GM19468 (cell line): ENCODE data around the gene DNAH11.
"Not testable (repeated sequence)": the region's sequence is repeated elsewhere in the genome, so short reads cannot be mapped to it uniquely, and the experiment has no call there.

Source experiments
- ATAC-seq: cut with Tn5 transposase; IDR thresholded peaks from one replicate; pipeline ENCODE4 v1.9.1; 2021; ENCODE audit warnings: mild to moderate bottlenecking, moderate library complexity, moderate number of reproducible peaks; ENCODE audit not compliant: unreplicated experiment; ENCODE audit errors: extremely low read depth

Gene DNAH11

DNA sequence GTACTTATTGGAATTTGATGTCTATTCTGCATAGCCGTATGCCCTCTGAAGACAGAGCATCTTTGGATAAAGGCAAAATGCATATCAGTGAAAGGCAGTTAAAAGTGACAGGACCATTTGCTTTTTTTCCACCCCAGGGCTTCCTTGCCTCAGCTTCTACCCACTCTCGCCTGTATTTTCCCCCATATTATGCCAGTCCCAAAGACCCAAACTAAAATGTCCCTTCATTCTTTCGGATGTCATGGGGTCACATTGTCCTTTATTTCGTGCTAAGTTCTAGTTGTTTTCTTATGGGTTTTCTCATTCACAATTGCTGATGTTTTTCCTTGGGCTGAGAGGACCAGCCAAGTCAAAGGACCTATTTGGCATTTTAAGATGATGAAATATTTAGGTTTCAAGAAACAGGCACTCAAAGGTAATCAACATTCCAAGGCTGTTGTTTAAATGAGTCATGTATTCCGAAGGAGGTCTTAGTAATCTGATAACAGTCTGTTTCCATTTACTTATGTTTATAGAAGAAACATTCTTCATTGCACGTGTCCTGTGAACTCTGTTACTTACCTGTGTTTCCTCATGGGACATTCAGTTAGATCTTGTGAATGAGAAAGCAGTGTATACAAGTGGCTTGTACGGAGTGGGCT lies 74.1 kb downstream of the DNAH11 start:
- ATAC-seq = no peak

DNA sequence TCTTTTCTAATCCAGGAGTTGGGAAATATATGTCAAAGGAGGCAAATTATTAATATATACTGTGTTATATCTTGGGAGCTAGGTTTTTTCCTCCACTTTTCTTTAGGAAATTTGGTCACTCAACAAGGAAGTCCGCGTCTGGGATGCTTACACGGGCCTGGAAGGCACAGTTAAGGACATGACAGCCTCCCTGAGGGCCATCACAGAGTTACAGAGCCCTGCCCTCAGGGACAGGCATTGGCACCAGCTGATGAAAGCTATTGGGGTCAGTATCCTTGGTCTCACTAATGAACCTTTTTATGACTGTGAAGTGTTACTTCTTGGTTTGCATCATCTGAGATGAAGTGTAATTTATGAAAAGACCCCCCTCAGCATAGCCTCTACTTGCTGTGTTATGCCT lies 74.7 kb downstream of the DNAH11 start:
- no peak for ATAC-seq

DNA sequence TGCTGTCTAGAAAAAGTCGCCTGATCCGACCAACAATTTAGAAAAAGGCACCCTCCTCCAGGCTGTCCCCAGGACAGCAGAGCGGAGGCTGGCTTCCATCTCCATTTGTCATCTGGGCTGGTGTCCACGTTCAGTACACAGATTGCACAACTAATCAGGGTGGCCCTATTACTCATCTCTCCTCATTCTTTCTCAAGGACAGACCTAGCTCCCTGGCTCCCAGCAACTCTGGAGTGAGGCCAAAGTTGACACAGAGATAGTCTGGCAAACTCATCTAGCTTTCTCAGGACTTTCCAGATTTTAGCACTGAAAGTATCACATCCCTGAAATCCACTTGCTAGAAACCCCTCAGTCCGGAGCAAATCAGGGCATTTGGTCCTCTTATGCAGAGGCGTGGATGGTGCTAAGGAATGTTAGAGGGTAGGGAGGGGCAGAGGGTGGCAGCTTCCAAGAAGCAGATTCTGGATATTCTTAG lies 75.1 kb downstream of the DNAH11 start:
- no peak for ATAC-seq

DNA sequence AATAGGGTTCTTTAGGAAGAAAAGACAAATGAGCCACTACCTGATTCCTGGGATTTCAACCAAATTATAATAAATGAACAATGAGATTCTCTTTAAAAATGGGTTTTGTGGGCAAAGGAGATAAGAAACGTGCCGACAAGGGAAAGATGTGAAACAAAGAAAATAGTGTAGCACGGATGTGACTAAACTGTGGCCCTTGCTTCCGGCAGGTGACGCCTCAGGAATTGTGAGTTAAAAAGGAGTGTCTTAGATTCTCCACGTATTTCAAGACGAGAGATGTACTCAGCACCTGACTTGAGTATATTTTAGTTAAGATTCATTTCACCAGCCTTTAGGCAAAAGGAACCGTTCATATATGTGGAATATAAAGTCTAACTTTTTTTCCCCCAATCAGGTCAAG lies 75.9 kb downstream of the DNAH11 start:
- ATAC-seq = no peak

DNA sequence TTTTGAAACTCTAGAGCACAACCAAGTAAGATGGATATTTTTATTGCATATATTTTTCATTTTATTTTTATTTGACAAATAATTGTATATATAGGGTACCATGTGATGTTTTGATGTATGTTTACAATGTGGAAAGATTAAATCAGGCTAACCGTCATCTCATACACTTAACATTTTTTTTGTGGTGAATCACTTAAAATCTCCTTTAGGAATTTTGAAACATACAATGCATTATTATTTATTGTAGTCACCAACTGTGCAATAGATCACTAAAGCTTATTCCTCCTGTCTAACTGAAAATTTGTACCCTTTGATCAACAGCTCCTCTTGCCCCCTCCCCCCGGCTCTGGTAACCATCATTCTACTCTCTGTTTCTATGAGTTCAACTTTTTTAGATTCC lies 77.2 kb downstream of the DNAH11 start:
- ATAC-seq = no peak

DNA sequence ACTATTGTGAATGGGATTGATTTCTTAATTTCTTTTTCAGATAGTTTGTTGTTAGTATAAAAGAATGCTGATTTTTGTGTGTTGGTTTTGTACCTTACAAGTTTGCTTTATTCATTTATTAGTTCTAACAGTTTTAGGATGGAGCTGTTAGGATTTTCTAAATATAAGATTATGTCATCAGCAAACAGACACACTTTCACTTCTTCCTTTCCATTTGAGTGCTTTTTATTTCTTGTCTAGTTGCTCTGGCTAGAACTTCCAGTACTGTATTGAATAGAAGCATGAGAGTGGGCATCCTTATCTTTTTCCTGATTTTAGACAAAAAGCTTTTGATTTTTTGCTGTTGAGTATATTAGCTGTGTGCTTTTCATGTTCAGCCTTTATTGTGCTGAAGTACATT lies 81.5 kb downstream of the DNAH11 start:
- ATAC-seq = no peak

DNA sequence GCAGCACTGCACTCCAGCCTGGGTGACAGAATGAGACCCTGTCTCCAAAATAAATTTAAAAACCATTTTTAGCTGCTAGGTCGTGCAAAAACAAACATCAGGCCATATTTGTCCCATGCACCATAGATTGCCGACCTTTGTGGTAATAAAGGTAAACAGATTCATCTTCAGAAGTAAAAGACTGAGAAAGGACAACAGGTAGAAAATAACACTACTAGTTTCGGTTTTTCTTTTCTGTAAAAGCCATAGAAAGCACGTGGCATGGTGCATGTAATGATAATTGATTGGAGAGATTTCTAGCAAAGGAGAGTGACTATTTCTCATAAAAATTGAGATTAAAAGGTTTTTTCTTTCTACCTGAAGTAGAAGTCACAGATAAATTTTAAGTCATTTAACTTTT lies 93.9 kb downstream of the DNAH11 start:
- no peak for ATAC-seq

DNA sequence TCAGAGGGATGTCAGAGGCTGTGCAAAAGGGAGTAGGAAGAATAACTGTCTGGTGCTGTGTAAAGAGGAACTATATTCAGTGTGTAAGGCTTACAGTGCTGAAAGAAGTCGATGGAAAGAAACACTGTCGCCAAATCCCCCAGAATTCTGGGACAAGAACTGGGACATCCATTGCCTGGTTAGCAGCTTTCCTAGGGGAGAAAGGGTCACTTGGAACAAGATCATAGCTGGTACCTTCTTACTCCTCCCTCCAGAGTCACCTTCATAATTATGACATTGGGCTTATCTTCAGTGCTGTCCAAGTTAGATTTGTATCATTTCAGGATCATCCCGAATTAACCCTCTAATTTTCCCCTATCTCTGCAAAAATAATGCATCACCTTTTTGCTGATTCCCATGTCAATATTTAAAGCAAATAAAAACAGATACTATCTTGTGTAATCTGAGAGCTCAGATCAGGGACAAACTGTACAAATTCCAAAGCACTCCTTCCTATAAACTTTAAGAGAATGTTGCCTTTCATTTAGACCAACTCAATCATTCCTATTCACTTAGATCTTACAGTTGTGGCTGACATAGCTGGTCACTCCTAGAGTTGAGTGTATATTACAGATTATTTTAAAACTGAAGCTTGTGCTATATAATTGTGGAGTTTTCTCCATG lies 96.5 kb downstream of the DNAH11 start:
- no peak for ATAC-seq

DNA sequence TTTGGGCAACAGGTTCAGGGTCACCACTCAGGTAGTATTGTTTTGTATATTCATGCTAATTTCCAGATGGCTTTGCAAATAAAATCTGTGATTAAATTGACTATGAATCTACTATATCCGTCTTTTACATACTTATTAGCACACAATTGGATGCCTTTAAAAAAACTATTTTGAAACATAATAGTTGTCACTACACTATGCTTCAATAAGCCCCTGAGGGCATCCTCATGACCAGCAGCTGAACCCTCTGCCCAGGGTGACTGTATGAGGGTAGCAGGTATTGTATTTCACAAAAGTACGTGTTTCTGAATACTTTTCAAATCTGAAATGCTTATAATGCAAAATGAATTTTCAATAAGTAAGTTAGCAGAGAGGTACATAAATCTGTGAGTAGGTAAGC lies 97.3 kb downstream of the DNAH11 start:
- ATAC-seq = no peak

DNA sequence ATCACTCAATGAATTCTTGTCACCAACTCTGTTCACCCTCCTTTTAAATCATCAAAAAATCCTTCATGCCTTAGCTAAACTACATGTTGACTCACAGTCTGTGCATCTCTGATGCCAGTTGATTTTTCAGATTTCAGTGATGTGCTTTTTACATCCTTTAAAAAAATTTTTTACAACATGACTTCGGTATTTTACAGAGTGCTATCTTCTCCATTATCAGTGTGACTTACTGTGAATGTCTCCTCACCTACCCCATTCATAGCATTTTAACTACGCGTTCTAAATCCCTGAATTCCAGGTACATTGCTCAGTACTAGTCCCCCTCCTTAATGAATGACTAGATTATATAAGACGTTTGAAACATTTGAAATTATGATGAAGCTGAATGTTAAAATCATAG lies 98.7 kb downstream of the DNAH11 start:
- no peak for ATAC-seq

DNA sequence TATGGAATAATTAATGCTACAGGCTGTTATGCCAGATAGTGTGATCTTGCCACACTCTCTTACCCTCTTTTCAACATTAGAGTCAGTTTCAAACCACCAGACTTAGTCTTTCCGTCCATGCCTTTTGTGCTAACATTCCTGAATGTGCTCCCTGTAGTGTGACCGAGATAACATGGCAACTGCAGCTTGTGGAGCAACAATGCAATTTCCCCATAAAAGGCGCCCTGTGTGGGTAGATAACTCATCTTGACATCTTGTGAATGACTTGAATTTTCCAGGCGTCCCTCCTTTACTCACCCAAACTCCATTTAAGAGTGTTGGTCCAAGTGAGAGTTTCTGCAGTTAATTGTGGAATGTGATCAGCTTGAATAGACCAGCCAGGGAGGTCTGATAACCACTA lies 99.6 kb downstream of the DNAH11 start:
- ATAC-seq = no peak

DNA sequence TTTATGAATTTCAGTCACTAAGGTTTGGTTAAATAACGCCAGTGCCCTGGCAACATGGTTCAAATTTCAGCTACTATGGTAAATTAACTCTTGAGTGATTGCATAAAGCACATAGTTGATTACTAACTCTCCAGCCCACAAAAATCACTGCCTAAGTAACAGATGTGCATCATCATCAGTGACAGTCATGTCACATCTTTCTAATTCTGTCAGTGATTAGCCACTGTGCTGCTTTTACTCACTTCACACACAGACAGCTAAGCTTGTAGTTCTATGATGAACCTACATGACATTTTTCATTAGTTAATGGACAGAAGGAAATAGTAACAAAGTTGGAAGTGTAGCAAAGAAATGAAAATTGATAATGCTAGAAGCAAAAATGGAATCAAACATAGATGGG lies 108.9 kb downstream of the DNAH11 start:
- ATAC-seq = no peak

DNA sequence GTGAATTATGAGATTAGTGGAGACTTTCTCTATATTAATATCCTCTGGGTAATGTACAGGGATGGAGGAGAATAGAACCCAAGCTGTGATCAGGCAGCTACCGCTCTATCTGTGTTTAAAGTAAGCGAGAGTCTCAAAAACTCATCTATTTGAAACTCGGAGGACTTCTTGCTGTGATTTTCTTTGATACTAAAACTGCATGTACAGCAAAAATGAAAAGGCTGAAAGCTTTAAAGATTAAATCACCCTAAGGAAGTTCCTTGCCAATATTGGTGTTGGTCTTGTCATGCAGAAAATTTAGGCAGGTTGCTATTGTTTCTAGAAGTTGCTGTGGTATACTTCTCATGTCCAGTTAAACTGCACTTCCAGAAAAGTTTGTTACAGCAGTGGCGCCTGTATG lies 110.8 kb downstream of the DNAH11 start:
- no peak for ATAC-seq

DNA sequence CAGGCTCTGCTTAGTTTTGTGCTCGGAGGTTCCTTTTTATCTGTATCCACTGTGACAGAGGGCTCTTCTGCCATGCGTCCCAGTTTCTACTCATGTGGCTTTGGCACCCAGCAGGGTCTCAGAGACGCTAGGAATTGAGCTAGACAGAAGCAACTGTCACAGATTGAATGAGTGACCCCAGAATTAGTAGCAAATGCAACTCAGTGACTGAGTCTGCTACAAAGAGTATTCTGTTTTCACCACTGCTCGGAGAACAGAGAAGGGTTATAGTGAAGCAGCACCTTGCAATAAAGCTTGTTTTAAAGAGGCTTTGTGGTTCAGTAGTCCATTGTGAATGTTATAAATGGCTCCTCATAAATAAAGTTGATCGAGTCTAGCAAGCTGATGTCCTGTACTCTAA lies 113.2 kb downstream of the DNAH11 start:
- ATAC-seq = no peak

DNA sequence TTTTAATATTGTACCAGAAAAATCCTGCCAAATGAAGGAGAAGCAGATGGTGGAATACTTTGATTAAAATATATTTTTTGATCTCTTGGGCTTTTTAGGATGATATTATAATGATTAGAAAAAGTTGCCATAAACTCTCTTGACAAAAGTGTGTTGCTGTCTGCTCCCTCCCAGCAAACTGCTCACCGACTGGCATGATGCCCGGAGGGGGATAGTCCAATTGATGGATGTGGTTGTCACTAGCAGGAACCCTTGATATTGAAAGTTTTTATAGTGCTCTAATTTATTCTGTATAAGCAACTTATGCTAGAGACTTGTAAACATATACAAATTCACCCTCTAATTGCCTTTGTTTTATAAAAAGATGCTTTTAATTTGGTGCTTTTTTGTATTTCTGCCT lies 114.0 kb downstream of the DNAH11 start:
- ATAC-seq = no peak

DNA sequence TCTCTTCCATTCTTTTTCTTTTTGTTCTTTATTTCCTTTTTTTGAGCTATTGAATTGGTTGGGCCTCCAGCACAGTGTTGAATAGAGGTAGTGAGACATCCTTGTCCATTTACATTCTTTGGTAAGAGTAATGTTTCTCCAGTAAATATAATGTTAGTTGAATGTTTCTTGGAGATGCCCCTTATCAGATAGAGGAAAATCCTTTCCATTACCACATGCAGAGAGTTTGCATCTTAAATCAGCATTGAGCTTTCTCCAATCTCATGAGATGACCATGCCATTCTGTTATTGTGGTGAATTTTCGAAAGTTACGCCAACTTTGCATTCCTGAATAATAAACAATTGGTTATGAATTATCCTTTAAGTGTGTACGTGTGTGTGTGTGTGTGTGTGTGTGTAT lies 127.7 kb downstream of the DNAH11 start:
- ATAC-seq = no peak

DNA sequence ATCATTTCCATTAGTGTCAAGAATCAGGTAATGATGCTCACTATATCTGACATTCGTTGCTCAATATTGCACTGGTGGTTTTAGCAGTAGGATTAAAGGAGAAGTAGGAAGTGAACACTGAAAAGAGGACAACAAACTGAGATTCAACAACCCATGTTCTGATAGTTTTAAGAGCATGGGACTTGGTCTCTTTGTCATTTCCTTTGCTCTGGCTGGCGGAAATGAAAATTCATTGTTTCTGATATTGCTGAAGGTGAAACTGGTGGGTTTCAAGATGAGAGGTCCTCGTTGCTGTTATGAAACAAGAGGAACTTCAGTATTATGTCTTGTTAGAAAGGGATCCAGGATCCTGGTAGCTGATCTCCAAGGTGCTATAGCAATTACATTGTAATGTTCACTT lies 129.0 kb downstream of the DNAH11 start:
- peak; percentile 54 for ATAC-seq

DNA sequence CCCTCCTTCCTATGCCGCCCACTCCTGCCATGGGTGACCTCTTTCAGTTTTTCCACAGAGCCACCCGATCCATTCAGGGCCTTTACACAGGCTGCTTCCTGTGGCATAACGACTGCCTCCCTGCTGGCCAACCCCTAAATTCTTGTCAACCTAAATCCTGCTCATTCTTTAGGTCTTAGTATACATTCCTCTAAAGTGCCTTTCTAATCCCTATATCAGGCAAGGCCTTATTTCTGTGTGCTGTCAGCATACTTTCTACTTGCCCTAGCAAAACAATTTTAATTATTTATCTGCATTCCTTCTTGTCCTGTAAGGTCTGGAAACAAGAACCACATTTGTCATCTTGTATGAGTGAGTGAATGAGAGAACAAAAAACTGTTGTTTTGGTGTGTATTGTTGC lies 132.4 kb downstream of the DNAH11 start:
- no peak for ATAC-seq

DNA sequence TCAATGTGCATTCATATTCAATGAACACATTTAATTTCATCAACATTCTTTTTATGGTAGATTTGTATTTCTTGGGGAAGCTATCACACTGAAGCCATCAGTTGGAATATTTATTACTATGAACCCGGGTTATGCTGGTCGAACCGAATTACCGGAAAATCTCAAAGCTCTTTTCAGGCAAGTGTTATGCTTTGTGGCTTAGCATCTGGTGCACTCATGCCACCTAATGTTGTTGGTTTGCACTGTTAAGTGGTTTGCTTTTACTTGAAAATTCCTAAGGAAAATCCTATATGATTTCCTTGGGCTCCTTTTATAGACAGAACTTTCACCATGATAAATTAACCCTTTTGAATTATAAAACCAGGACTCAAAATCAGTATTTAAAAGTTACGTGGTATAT lies 147.9 kb downstream of the DNAH11 start:
- ATAC-seq = no peak

DNA sequence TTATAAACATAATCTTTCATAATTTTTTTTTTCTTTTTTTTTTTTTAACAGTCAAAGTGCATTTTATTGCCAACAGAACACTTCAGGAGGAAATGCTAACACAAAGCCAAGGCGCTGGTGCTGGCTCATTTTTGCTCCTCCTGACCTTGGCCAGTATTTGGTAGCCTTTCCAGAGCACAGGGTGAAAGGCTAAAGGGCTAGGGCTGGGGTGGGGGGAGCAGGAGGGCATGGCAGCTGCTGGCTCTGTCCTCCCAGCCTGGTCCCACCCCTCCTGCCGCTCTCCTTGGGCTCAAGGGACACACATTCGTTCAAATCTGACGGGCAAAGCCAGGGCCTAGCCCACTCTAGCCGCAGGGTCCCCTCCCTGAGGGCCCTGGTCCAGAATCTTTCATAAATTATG lies 148.3 kb downstream of the DNAH11 start:
- ATAC-seq = not testable (repeated sequence)

DNA sequence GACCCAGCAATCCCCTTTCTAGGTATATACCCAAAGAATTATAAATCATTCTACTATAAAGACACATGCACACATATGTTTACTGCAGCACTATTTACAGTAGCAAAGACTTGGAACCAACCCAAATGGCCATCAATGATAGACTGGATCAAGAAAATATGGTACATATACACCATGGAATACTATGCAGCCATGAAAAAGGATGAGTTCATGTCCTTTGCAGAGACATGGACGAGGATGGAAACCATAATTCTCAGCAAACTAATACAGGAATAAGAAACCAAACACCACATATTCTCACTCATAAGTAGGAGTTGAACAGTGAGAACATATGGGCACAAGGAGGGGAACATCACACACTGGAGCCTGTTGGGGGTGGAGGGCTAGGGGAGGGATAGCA lies 157.7 kb downstream of the DNAH11 start:
- ATAC-seq = not testable (repeated sequence)

DNA sequence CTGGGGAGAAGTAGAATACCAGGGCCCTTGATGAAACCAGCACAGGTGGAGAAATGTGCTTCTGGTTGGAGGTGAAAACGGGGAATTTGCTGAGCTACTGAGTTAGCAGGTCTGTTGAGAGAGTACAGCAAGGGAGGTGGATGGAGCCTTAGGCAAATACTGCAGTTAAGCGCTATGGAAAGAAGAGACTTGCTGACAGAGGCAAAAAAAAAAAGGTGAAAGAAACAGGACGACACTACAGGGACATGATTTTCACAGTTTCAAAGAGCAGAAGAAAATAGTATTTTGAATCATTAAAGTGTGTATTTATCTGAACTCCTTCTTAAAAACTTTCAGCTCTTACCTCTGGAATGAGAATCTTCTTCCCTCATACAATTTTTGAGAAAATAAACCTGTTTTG lies 159.5 kb downstream of the DNAH11 start:
- ATAC-seq = no peak
